Adrenal gland (tissue), 12 donors: ENCODE measurements around the gene NEDD8. TPM values are rescaled to one million over a fixed set of nuclear protein-coding genes. Genes with fewer than 3 reads are reported as not detected.

ENCODE experiments used
- DNase-seq, 7 donors: peaks; one replicate each; pipeline ENCODE4 v3.0.0-alpha.2; 2019 to 2020
- H3K27ac ChIP-seq, 5 donors: fragments of 200-600 bp; sonication (generic) in 4 of 5; 1 replicate in 3 of 5; 2 replicates in 2 of 5; pipeline versions ENCODE4 v1.5.1 to v1.8.0; 2016 to 2020; ENCODE audit warnings: mild to moderate bottlenecking in 1 of 5
- H3K27me3 ChIP-seq: fragments of 200-600 bp; 2 replicates; pipeline ENCODE4 v1.8.0; 2021
- H3K36me3 ChIP-seq, 2 donors: fragments of 200-600 bp; replicated peaks in 1 of 2; 1 replicate in 1 of 2; 2 replicates in 1 of 2; pipeline versions ENCODE4 v1.5.1 to v1.8.0; 2018 to 2022
- H3K4me1 ChIP-seq, 2 donors: fragments of 200-600 bp; replicated peaks in 1 of 2; 1 replicate in 1 of 2; 2 replicates in 1 of 2; pipeline versions ENCODE4 v1.5.1 to v1.8.0; 2018 to 2021
- H3K4me3 ChIP-seq, 4 donors: fragments of 200-600 bp; sonication (generic) in 3 of 4; one replicate each; pipeline ENCODE4 v1.5.1; 2016 to 2018
- H3K9me3 ChIP-seq, 3 donors: fragments of 200-600 bp; sonication (generic) in 1 of 3; replicated peaks in 1 of 3; 1 replicate in 2 of 3; 2 replicates in 1 of 3; pipeline versions ENCODE4 v1.5.1 to v1.8.0; 2016 to 2021
- POLR2A ChIP-seq, 2 donors: fragments of 450-650 bp; IDR thresholded peaks; one replicate each; pipeline ENCODE4 v1.6.1; 2017; ENCODE audit warnings: antibody characterized with exemption in 2 of 2, mild to moderate bottlenecking in 2 of 2, moderate library complexity in 1 of 2
- WGBS, 4 donors: extraction: QIAGEN DNeasy Blood & Tissue Kit in 2 of 4; methylation state at CpG; one replicate each; pipeline versions ENCODE4 v1.1.5 to v1.1.7; 2013 to 2017; 5-methylcytosine and 5-hydroxymethylcytosine counted together
- intact Hi-C, 2 donors: fragments of 100-400 bp; cut with DNase I; formaldehyde crosslinking; loops; one replicate each; pipeline versions ENCODE4 v1.14.1 to v1.15.0; 2022 to 2023
- polyA plus RNA-seq, 3 donors: library from polyadenylated mRNA; stranded (reverse); fragments of 200-250 nt in 2 of 3; fragments of 350-450 nt in 1 of 3; fragmentation: Illumina TruSeq in 1 of 3; extraction: RNeasy Lipid Tissue Mini Kit (QIAGEN cat#74804) in 1 of 3; gene quantifications; one replicate each; pipeline ENCODE4 v1.2.3, GENCODE V29; 2013 to 2014
- total RNA-seq, 9 donors: library from RNA; depleted of rRNA in 4 of 9; stranded (reverse); fragments of >200 nt in 4 of 9; fragments of 120-200 nt in 1 of 9; fragmentation: NEBNext Ultra II Directional in 1 of 9; extraction: Animal tissue kit (Norgen Biotek cat#: 25700) in 1 of 9; gene quantifications; one replicate each; pipeline versions ENCODE4 v1.1.0 to v1.2.4, GENCODE V29; 2013 to 2023
- TF ChIP-seq, protein P1 (sequence below), 6 experiments: fragments of 450-650 bp in 4 of 6; fragments of 200-600 bp in 2 of 6; sonication (generic) in 1 of 6; IDR thresholded peaks; 1 replicate in 5 of 6; 2 replicates in 1 of 6; pipeline versions ENCODE4 v1.5.1 to v1.8.0; 2016 to 2021; ENCODE audit warnings: antibody characterized with exemption in 6 of 6, mild to moderate bottlenecking in 2 of 6, moderate library complexity in 1 of 6
- donor health status: healthy with polysubstance abuse.
- donor health status: Bipolar disorder and iron deficiency.
- donor health status: DM: yes; HTN: yes; CAD: no.
- donor health status: DM: no; HTN: no; CAD: no.
- donor health status: DM: no; HTN: no; CAD: no.
- donor health status: DM: yes; HTN: yes; CAD: no.

The NEDD8 gene
- total and polyA plus RNA-seq, 12 donors: 136 to 454 (median 216) TPM

- Histone ChIP-seq H3K4me1 (peaks cover 0 to 5% of the 10 kb centered on the region in 2 donors), H3K27ac (peak overlapping the region in 1 of 5 donors; percentile 34), H3K36me3 (no peaks in the 10 kb centered on the region), H3K4me3 (no peak overlapping the region), H3K27me3 (no peaks in the 10 kb centered on the region), H3K9me3 (no peaks in the 10 kb centered on the region)
- intact Hi-C loops: no loop called here
- whole genome bisulfite sequencing, 4 donors: 63 to 79% (median 76%) methylated on average over 7 to 11 of the region's 11 CpGs
- TF ChIP-seq POLR2A (IDR thresholded peaks at IDR 0.05): no peak
- TF ChIP-seq, protein P1, sequence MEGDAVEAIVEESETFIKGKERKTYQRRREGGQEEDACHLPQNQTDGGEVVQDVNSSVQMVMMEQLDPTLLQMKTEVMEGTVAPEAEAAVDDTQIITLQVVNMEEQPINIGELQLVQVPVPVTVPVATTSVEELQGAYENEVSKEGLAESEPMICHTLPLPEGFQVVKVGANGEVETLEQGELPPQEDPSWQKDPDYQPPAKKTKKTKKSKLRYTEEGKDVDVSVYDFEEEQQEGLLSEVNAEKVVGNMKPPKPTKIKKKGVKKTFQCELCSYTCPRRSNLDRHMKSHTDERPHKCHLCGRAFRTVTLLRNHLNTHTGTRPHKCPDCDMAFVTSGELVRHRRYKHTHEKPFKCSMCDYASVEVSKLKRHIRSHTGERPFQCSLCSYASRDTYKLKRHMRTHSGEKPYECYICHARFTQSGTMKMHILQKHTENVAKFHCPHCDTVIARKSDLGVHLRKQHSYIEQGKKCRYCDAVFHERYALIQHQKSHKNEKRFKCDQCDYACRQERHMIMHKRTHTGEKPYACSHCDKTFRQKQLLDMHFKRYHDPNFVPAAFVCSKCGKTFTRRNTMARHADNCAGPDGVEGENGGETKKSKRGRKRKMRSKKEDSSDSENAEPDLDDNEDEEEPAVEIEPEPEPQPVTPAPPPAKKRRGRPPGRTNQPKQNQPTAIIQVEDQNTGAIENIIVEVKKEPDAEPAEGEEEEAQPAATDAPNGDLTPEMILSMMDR (IDR thresholded peaks at IDR 0.05): no peak
- peak in 2 of 7 donors; percentile 38 to 78 for DNase-seq
Observed at GRCh38 chr14:24279301-24280186, 47.4 kb upstream of the NEDD8 start.

DNA sequence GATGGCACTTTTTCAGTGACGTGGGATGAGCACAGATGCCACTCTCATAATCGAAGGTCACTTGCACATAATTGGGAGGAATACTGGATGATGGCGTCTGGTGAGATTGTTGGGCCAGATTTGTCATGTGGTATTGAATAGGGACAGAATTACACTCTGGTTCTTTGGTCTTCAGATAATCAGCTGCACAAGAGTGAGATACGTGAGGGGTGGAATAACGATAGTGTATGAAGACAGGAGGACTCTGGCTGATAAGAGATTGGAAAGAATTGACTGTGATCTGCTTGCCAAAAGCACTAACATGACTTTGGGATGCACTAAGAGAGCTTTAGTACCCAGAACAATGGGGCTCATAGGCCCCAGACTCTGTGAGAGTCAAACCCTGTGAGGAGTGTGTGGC, 46.3 kb upstream of the NEDD8 start:
- Histone ChIP-seq H3K27me3 (no peaks in the 10 kb centered on the region), H3K4me1 (peaks cover 0 to 9% of the 10 kb centered on the region in 2 donors), H3K27ac (no peak overlapping the region), H3K9me3 (no peaks in the 10 kb centered on the region), H3K36me3 (no peaks in the 10 kb centered on the region), H3K4me3 (no peak overlapping the region)
- intact Hi-C loops: no loop called here
- no peak for TF ChIP-seq POLR2A (IDR thresholded peaks at IDR 0.05)
- TF ChIP-seq, protein P1 (IDR thresholded peaks at IDR 0.05): no peak
- no peak for DNase-seq
- 87 to 95% (median 93%) methylated on average over 5 of the region's 5 CpGs for WGBS, 4 donors

DNA sequence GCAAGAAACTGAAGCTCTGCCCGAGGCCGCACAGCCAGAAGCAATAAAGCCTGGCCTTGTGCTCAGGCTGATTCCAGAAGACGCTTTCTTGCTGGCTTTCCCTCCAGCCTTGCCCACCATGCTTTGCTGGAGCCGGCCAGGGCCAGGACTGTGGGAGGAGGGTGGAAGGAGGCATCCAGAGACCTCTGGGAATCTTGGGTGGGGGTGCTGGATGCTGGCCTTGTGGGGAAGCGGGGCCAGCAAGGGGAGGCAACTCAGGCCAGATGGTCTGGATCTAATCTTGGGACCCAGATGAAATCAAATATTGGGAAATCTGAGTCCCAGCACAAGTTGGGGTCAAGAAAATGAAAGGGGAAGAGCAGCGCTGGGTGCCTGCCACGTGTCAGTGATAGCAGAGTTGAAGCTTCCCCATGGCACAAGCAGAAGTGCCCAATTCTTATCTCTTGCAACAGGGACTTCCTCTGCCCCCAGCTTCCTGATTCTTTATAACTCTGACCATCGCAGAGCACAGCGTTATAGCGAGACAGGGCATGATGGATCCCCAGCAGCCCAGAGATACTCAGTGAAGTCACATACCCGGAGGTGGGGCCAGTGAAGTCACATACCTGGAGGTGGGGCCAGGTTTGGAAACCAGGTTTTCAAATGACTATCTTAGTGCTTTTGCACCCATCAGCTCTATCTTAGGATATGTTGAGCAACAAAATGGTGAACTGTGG, 45.6 kb upstream of the NEDD8 start:
- no peaks in the 10 kb centered on the region for H3K9me3 ChIP-seq
- H3K36me3 ChIP-seq: no peaks in the 10 kb centered on the region
- peak in 4 of 7 donors; percentile 26 to 62 (median 44) for DNase-seq
- TF ChIP-seq, protein P1 (IDR thresholded peaks at IDR 0.05): no peak
- TF ChIP-seq POLR2A (IDR thresholded peaks at IDR 0.05): no peak
- intact Hi-C loops: no loop called here
- H3K27ac ChIP-seq: peak overlapping the region in 2 of 5 donors; percentile 26 to 42
- no peaks in the 10 kb centered on the region for H3K27me3 ChIP-seq
- no peak overlapping the region for H3K4me3 ChIP-seq
- H3K4me1 ChIP-seq: peaks cover 0 to 16% of the 10 kb centered on the region in 2 donors
- WGBS, 4 donors: 60 to 81% (median 76%) methylated on average over 11 of the region's 11 CpGs

- Histone ChIP-seq H3K27ac (peak overlapping the region in 2 of 5 donors; percentile 26 to 42), H3K9me3 (no peaks in the 10 kb centered on the region), H3K4me1 (peaks cover under 1 to 22% of the 10 kb centered on the region in 2 donors), H3K36me3 (no peaks in the 10 kb centered on the region), H3K27me3 (no peaks in the 10 kb centered on the region), H3K4me3 (no peak overlapping the region)
- WGBS, 4 donors: 80 to 87% (median 85%) methylated on average over 6 of the region's 6 CpGs
- intact Hi-C loops: no loop called here
- no peak for TF ChIP-seq POLR2A (IDR thresholded peaks at IDR 0.05)
- TF ChIP-seq, protein P1 (IDR thresholded peaks at IDR 0.05): no peak
- no peak for DNase-seq
Observed at GRCh38 chr14:24277071-24277470, 44.9 kb upstream of the NEDD8 start.
